Karpas-422 (cell line): Measurements from ENCODE around the gene CCDC7. TPM values are rescaled to one million over a fixed set of nuclear protein-coding genes. Genes with fewer than 3 reads are reported as not detected.

Experiments used
- DNase-seq: peaks from one replicate; pipeline ENCODE4 v3.0.0-alpha.2; 2015
- H2AFZ ChIP-seq: fragments of 200-600 bp; sonication (generic); 2 replicates; pipeline ENCODE4 v1.6.1; 2014; ENCODE audit warnings: antibody characterized with exemption, low read length, mixed read lengths
- H3K27ac ChIP-seq: fragments of 200-600 bp; sonication (generic); 2 replicates; pipeline ENCODE4 v1.5.1; 2014; ENCODE audit warnings: mild to moderate bottlenecking, low read length, moderate library complexity
- H3K27me3 ChIP-seq: fragments of 200-600 bp; sonication (generic); 2 replicates; pipeline ENCODE4 v1.6.1; 2014; ENCODE audit warnings: low read length, mixed read lengths
- H3K36me3 ChIP-seq: fragments of 200-600 bp; sonication (generic); 2 replicates; pipeline ENCODE4 v1.6.1; 2014; ENCODE audit warnings: low read length, mixed read lengths; ENCODE audit not compliant: insufficient read depth
- H3K4me1 ChIP-seq: fragments of 200-600 bp; sonication (generic); 2 replicates; pipeline ENCODE4 v1.6.1; 2014; ENCODE audit warnings: mild to moderate bottlenecking, low read length, mixed read lengths
- H3K4me2 ChIP-seq: fragments of 200-600 bp; sonication (generic); 2 replicates; pipeline ENCODE4 v1.6.1; 2014; ENCODE audit warnings: low read length, low read depth, mild to moderate bottlenecking; ENCODE audit not compliant: poor library complexity, severe bottlenecking
- H3K4me3 ChIP-seq: fragments of 200-600 bp; sonication (generic); 2 replicates; pipeline ENCODE4 v1.5.1; 2014; ENCODE audit warnings: mild to moderate bottlenecking, antibody characterized with exemption, low read length, mixed read lengths
- H3K79me2 ChIP-seq: fragments of 200-600 bp; sonication (generic); 2 replicates; pipeline ENCODE4 v1.6.1; 2014; ENCODE audit warnings: mild to moderate bottlenecking, low read length, mixed read lengths
- H3K9ac ChIP-seq: fragments of 200-600 bp; sonication (generic); 2 replicates; pipeline ENCODE4 v1.6.0; 2014; ENCODE audit warnings: low read length
- H3K9me2 ChIP-seq: fragments of 200-600 bp; sonication (generic), shearing (Covaris generic); replicated peaks from 2 replicates; pipeline ENCODE4 v1.6.0; 2014; ENCODE audit warnings: mild to moderate bottlenecking, low read length, moderate library complexity; ENCODE audit not compliant: insufficient read depth
- H3K9me3 ChIP-seq: fragments of 300-700, 200-600 bp; sonication (generic); 2 replicates; pipeline ENCODE4 v1.6.1; 2014; ENCODE audit warnings: low read length, mixed read lengths
- H4K20me1 ChIP-seq: fragments of 200-600 bp; sonication (generic); 2 replicates; pipeline ENCODE4 v1.6.1; 2014; ENCODE audit warnings: mild to moderate bottlenecking, antibody characterized with exemption, low read length, low read depth; ENCODE audit not compliant: insufficient read depth
- total RNA-seq: library from RNA; depleted of rRNA; stranded (reverse); fragments of >200 nt; shearing (Covaris generic); gene quantifications from 2 replicates; pipeline ENCODE4 v1.2.3, GENCODE V29; 2014; ENCODE audit warnings: low replicate concordance

The CCDC7 gene
- total RNA-seq, 1 experiment from 2014 or later: 19.7 TPM

DNA sequence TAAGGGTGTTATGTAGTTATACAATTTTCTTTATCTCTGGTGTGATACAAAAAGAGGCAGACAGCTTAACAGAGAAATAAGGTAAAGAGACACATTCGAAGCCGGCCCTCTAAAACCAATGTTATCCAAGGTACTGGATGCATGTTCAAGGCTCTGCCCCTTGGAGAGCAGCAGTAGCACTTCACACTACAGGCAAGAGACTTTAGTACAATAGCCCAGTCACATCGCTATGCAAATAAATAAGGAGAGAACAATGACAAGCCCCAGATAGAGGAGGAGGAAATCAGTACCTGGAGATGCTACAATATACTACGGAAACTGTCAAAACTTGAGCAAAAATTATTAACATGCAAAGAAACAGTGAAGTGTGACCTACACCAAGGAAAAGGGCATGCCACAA lies 401.0 kb downstream of the CCDC7 start:
- Histone ChIP-seq H3K4me3 (no peak overlapping the region), H3K9me3 (no peaks in the 10 kb centered on the region), H3K4me1 (peaks cover 9% of the 10 kb centered on the region), H3K27ac (no peak overlapping the region), H3K36me3 (no peaks in the 10 kb centered on the region), H4K20me1 (no peaks in the 10 kb centered on the region), H2AFZ (no peak overlapping the region), H3K4me2 (no peak overlapping the region), H3K9ac (no peak overlapping the region), H3K27me3 (no peaks in the 10 kb centered on the region), H3K9me2 (no peaks in the 10 kb centered on the region), H3K79me2 (no peaks in the 10 kb centered on the region)
- DNase-seq: no peak

DNA sequence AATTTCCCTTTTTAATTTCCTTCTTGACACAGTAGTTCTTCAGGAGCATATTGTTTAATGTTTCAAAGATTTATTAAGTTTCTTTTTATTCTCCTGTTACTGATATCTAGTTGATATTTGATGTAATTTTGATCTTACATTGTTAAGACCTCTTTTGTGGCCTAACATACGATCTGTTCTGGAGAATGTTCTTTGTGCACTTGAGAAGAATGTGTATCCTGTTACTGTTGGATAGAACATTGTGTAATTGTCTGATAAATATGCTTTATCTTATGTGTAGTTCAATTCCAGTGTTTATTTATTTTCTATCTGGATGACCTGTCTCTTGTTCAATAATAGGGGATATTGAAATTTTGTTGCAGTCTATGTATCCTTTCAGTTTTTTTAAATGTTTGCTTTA lies 405.4 kb downstream of the CCDC7 start:
- Histone ChIP-seq H4K20me1 (no peaks in the 10 kb centered on the region), H3K9me2 (no peaks in the 10 kb centered on the region), H3K27ac (no peak overlapping the region), H3K9me3 (no peaks in the 10 kb centered on the region), H2AFZ (no peak overlapping the region), H3K4me2 (no peak overlapping the region), H3K79me2 (no peaks in the 10 kb centered on the region), H3K4me1 (peaks cover 9% of the 10 kb centered on the region), H3K4me3 (no peak overlapping the region), H3K36me3 (no peaks in the 10 kb centered on the region), H3K9ac (no peak overlapping the region), H3K27me3 (no peaks in the 10 kb centered on the region)
- DNase-seq: no peak

DNA sequence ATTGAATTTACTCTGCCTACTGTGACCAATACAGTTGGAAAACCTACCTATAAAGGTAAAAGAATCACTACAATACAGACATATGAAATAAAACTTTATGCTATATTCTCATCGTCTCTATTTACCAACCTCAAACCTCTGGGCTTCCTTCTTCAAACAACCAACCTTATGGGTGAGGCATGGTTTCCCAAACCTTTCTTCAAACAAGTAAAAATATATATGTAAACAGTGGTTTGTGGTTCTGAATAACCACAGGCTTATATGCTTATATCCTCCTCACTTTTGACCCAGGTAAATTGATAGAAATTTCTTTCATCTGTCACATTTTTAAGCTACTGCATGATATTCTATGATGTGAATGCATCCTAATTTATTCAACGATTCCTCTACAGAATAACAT lies 408.5 kb downstream of the CCDC7 start:
- H4K20me1 ChIP-seq: no peaks in the 10 kb centered on the region
- no peak overlapping the region for H3K4me2 ChIP-seq
- H3K4me1 ChIP-seq: peaks cover 9% of the 10 kb centered on the region

DNA sequence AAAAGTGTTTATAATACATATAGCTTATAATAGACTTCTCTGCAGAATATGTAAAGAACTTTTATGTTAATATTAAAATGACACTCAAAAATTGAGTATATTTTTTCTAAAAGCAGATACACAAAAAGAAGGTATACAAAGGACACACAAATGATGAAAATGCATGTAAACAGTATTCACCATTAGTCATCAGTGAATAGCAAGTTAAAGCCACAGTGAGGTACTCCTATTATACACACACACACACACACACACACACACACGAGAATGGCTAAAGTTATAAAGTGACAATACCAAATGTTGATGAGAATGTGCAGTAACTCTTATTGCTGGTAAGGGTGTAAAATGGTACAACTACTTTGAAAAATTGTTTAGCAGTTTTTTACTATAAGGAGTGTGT lies 419.2 kb downstream of the CCDC7 start:
- DNase-seq: no peak
- Histone ChIP-seq H3K9me3 (no peaks in the 10 kb centered on the region), H2AFZ (no peak overlapping the region), H3K9me2 (no peaks in the 10 kb centered on the region), H3K79me2 (no peaks in the 10 kb centered on the region), H3K27ac (no peak overlapping the region), H3K4me3 (no peak overlapping the region), H3K9ac (no peak overlapping the region), H4K20me1 (no peaks in the 10 kb centered on the region), H3K4me1 (no peaks in the 10 kb centered on the region; the same call in 1 of the 2 replicates), H3K4me2 (no peak overlapping the region), H3K36me3 (no peaks in the 10 kb centered on the region), H3K27me3 (no peaks in the 10 kb centered on the region)

More for the DNA sequence above, 408.5 kb downstream of the CCDC7 start:
- DNase-seq: no peak
- no peaks in the 10 kb centered on the region for H3K79me2 ChIP-seq
- H3K4me3 ChIP-seq: no peak overlapping the region
- no peaks in the 10 kb centered on the region for H3K9me2 ChIP-seq
- no peak overlapping the region for H3K27ac ChIP-seq
- no peaks in the 10 kb centered on the region for H3K9me3 ChIP-seq
- H2AFZ ChIP-seq: no peak overlapping the region
- H3K36me3 ChIP-seq: no peaks in the 10 kb centered on the region
- no peak overlapping the region for H3K9ac ChIP-seq
- no peaks in the 10 kb centered on the region for H3K27me3 ChIP-seq

DNA sequence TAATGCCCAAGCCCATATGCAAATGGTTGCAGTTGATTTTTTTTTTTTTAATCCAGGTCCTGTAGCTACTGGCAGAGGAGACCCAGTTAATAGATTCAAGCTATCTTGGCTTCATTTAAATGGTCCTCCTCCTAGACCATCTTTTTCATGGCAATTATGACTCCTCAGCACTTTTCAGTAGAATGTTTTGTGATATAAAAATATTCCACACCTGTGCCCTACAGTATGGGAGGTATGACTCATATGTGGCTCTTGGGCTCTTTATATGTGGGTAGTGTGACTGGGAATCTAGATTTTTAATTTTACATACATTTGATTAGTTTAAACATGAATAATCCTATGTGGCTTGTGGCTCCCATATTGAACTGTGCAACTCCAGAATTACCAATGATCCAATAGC lies 432.0 kb downstream of the CCDC7 start:
- no peaks in the 10 kb centered on the region for H3K79me2 ChIP-seq
- no peak for DNase-seq
- no peak overlapping the region for H3K27ac ChIP-seq
- no peaks in the 10 kb centered on the region for H3K9me3 ChIP-seq
- H3K4me2 ChIP-seq: no peak overlapping the region
- no peak overlapping the region for H3K9ac ChIP-seq
- no peak overlapping the region for H3K4me3 ChIP-seq
- no peaks in the 10 kb centered on the region for H3K36me3 ChIP-seq
- H3K27me3 ChIP-seq: no peaks in the 10 kb centered on the region
- no peaks in the 10 kb centered on the region for H4K20me1 ChIP-seq
- no peak overlapping the region for H2AFZ ChIP-seq
- no peaks in the 10 kb centered on the region for H3K9me2 ChIP-seq
- no peaks in the 10 kb centered on the region for H3K4me1 ChIP-seq

DNA sequence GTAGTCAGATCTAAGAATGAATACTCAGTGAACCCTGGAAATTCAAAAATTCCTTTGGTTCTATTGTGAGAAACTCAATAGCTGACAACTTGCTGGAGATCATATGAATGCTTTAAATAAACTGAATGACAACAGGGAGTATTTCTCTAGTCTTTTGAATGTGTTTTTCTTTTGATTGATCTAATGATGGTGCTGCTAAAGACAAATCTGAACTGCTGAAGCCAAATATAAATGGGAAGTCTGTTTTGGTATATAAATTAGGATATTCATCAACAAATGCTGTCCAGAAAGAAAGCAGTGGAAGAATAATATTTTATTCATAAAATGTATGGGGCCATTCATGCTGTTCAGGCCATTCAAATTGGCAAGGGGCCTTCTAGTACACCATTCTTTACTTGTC lies 432.7 kb downstream of the CCDC7 start:
- no peak for DNase-seq
- Histone ChIP-seq H3K36me3 (no peaks in the 10 kb centered on the region), H3K4me2 (no peak overlapping the region), H3K9me2 (no peaks in the 10 kb centered on the region), H3K4me1 (no peaks in the 10 kb centered on the region), H3K4me3 (no peak overlapping the region), H3K9me3 (no peaks in the 10 kb centered on the region), H3K27ac (no peak overlapping the region), H3K9ac (no peak overlapping the region), H2AFZ (no peak overlapping the region), H3K27me3 (no peaks in the 10 kb centered on the region), H3K79me2 (no peaks in the 10 kb centered on the region), H4K20me1 (no peaks in the 10 kb centered on the region)

DNA sequence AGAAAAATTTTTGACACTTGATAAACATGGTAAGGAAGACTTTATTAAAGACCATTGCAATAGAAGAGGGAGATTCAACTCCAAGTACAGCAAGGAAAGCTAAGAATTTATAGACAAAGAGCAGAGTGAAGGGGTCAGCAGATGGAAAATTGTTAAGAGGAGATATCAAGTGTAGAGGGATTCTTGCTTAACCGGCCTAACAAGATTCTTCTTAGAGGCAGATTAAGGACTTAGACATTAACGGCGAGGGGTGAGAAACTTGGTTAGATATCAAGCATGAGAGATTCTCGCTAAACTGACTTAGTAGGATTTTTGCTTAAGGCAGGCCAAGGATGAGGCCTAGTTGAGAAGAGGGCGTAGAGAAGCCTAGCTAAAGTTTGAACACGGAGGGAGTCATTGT lies 436.1 kb downstream of the CCDC7 start:
- DNase-seq: no peak
- Histone ChIP-seq H3K4me1 (no peaks in the 10 kb centered on the region), H3K9me2 (no peaks in the 10 kb centered on the region), H3K4me3 (no peak overlapping the region), H2AFZ (no peak overlapping the region), H3K9ac (no peak overlapping the region), H3K9me3 (no peaks in the 10 kb centered on the region), H3K27ac (no peak overlapping the region), H3K4me2 (no peak overlapping the region), H4K20me1 (no peaks in the 10 kb centered on the region), H3K36me3 (no peaks in the 10 kb centered on the region), H3K27me3 (no peaks in the 10 kb centered on the region), H3K79me2 (no peaks in the 10 kb centered on the region)

DNA sequence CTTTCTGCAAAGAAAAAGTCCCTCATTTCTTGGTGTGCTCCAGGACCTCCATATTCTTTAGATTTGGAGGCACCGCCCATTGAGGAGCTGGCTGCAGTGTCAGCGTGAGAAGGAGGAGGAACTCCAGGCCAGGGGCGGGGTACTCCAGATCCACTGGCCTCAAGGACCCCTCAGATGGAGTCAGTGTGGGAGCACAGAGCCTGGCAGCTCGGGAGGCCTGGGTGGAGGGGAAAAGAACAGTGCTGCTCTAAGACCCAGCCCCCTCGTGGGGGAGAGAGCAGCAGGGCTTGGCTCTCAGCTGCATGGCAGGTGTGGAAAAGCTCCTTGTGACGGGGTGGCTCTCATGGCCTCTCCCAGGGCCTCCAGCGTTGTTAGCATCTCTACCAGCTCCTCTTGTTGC lies 441.5 kb downstream of the CCDC7 start:
- no peak for DNase-seq
- Histone ChIP-seq H3K4me1 (no peaks in the 10 kb centered on the region), H3K4me2 (no peak overlapping the region), H3K27me3 (no peaks in the 10 kb centered on the region), H3K4me3 (no peak overlapping the region), H3K9me3 (no peaks in the 10 kb centered on the region), H4K20me1 (no peaks in the 10 kb centered on the region), H3K79me2 (no peaks in the 10 kb centered on the region), H3K9ac (no peak overlapping the region), H3K36me3 (no peaks in the 10 kb centered on the region), H3K27ac (no peak overlapping the region), H2AFZ (no peak overlapping the region), H3K9me2 (no peaks in the 10 kb centered on the region)
